Right lobe of liver (tissue), 4 donors: ENCODE results near the gene FAM89B.

Source experiments
- CTCF ChIP-seq, 4 donors: fragments of 200-600 bp in 3 of 4; fragments of 450-650 bp in 1 of 4; IDR thresholded peaks; one replicate each; pipeline versions ENCODE4 v1.5.1 to v1.8.0; 2016 to 2022; ENCODE audit warnings: antibody characterized with exemption in 4 of 4, mild to moderate bottlenecking in 2 of 4
- POLR2A ChIP-seq: fragments of 450-650 bp; IDR thresholded peaks from one replicate; pipeline ENCODE4 v1.6.1; 2017; ENCODE audit warnings: antibody characterized with exemption, mild to moderate bottlenecking
- donor health status: DM: no; HTN: no; CAD: no.
- donor health status: DM: no; HTN: no; CAD: no.
- donor health status: DM: no; HTN: yes; CAD: no.

- TF ChIP-seq CTCF (IDR thresholded peaks at IDR 0.05) (no peak), POLR2A (no peak)
Measured at GRCh38 chr11:65610404-65610803, 38.1 kb downstream of the FAM89B start.
